Mesenchymal stem cell (in vitro differentiated cells and primary cell): Measurements from ENCODE around the gene NXT1.

Experiments
- DNase-seq: peaks from one replicate; pipeline ENCODE4 v3.0.0-alpha.2; 2013
- H2AFZ ChIP-seq: one replicate; pipeline ENCODE4 v1.6.1; 2013; ENCODE audit warnings: low read depth, mild to moderate bottlenecking, control low read depth, inconsistent platforms, low read length, moderate library complexity
- H2AK5ac ChIP-seq: 2 replicates; pipeline ENCODE4 v1.6.1; 2013; ENCODE audit warnings: low read length, moderate library complexity, mild to moderate bottlenecking, inconsistent platforms; ENCODE audit not compliant: severe bottlenecking
- H2BK120ac ChIP-seq: one replicate; pipeline ENCODE4 v1.6.1; 2013; ENCODE audit warnings: low read depth, mild to moderate bottlenecking, inconsistent platforms, low read length, moderate library complexity
- H2BK12ac ChIP-seq, 2 experiments: one replicate each; pipeline ENCODE4 v1.6.1; 2013; ENCODE audit warnings: inconsistent platforms in 2 of 2, low read length in 2 of 2, mild to moderate bottlenecking in 2 of 2, moderate library complexity in 2 of 2, control low read depth in 1 of 2
- H2BK15ac ChIP-seq: one replicate; pipeline ENCODE4 v1.6.1; 2013; ENCODE audit warnings: mild to moderate bottlenecking, low read depth, inconsistent platforms; ENCODE audit not compliant: poor library complexity, severe bottlenecking
- H2BK5ac ChIP-seq: 2 replicates; pipeline ENCODE4 v1.6.1; 2013; ENCODE audit warnings: low read depth, mild to moderate bottlenecking, low read length, control low read depth, inconsistent platforms; ENCODE audit not compliant: poor library complexity, severe bottlenecking
- H3K14ac ChIP-seq, 2 experiments: one replicate each; pipeline ENCODE4 v1.6.1; 2013; ENCODE audit warnings: inconsistent platforms in 2 of 2, low read length in 2 of 2, control low read depth in 1 of 2, mild to moderate bottlenecking in 1 of 2, moderate library complexity in 1 of 2
- H3K18ac ChIP-seq, 2 experiments: one replicate each; pipeline ENCODE4 v1.6.1; 2013; ENCODE audit warnings: inconsistent platforms in 2 of 2, low read length in 2 of 2, control low read depth in 1 of 2, low read depth in 1 of 2, mild to moderate bottlenecking in 1 of 2
- H3K23ac ChIP-seq, 2 experiments: one replicate each; pipeline ENCODE4 v1.6.1; 2013; ENCODE audit warnings: inconsistent platforms in 2 of 2, low read length in 2 of 2, mild to moderate bottlenecking in 2 of 2, moderate library complexity in 2 of 2, control low read depth in 1 of 2
- H3K27ac ChIP-seq: 2 replicates; pipeline ENCODE4 v1.5.1; 2013; ENCODE audit warnings: mild to moderate bottlenecking, moderate library complexity, low read length, control low read depth, inconsistent platforms; ENCODE audit not compliant: poor library complexity, severe bottlenecking
- H3K27me3 ChIP-seq, 2 experiments: 2 replicates each; pipeline versions ENCODE4 v1.6.1 to v1.7.0; 2013; ENCODE audit warnings: low read length in 2 of 2, mild to moderate bottlenecking in 2 of 2, moderate library complexity in 2 of 2, control low read depth in 1 of 2, inconsistent platforms in 1 of 2; ENCODE audit not compliant: control insufficient read depth in 1 of 2, insufficient read depth in 1 of 2
- H3K36me3 ChIP-seq, 2 experiments: 2 replicates each; pipeline versions ENCODE4 v1.6.1 to v1.7.0; 2013; ENCODE audit warnings: low read length in 2 of 2, control low read depth in 1 of 2, inconsistent platforms in 1 of 2, low read depth in 1 of 2, mild to moderate bottlenecking in 1 of 2; ENCODE audit not compliant: insufficient read depth in 2 of 2, control insufficient read depth in 1 of 2
- H3K4ac ChIP-seq, 2 experiments: one replicate each; pipeline ENCODE4 v1.6.1; 2013; ENCODE audit warnings: inconsistent platforms in 2 of 2, low read length in 2 of 2, mild to moderate bottlenecking in 2 of 2, moderate library complexity in 2 of 2, control low read depth in 1 of 2, low read depth in 1 of 2
- H3K4me1 ChIP-seq: 2 replicates; pipeline ENCODE4 v1.6.1; 2013; ENCODE audit warnings: low read depth, low read length, control low read depth; ENCODE audit not compliant: control insufficient read depth, insufficient read depth
- H3K4me2 ChIP-seq: 2 replicates; pipeline ENCODE4 v1.6.1; 2013; ENCODE audit warnings: low read length, mild to moderate bottlenecking, inconsistent platforms; ENCODE audit not compliant: poor library complexity, severe bottlenecking
- H3K4me3 ChIP-seq, 2 experiments: 2 replicates each; pipeline versions ENCODE4 v1.5.1 to v1.7.0; 2013; ENCODE audit warnings: low read length in 2 of 2, mild to moderate bottlenecking in 2 of 2, control low read depth in 1 of 2, low read depth in 1 of 2; ENCODE audit not compliant: insufficient read depth in 1 of 2
- H3K79me1 ChIP-seq: replicated peaks from 2 replicates; pipeline ENCODE4 v1.6.1; 2013; ENCODE audit warnings: mild to moderate bottlenecking, control low read depth, low read length, inconsistent platforms; ENCODE audit not compliant: poor library complexity, severe bottlenecking
- H3K9ac ChIP-seq: 2 replicates; pipeline ENCODE4 v1.7.0; 2013; ENCODE audit warnings: mild to moderate bottlenecking, low read length, moderate library complexity
- H3K9me3 ChIP-seq: 2 replicates; pipeline ENCODE4 v1.7.0; 2013; ENCODE audit warnings: mild to moderate bottlenecking, low read length; ENCODE audit not compliant: control insufficient read depth
- H4K8ac ChIP-seq: one replicate; pipeline ENCODE4 v1.6.1; 2013; ENCODE audit warnings: inconsistent platforms, mild to moderate bottlenecking, low read length, moderate library complexity
- H4K91ac ChIP-seq: one replicate; pipeline ENCODE4 v1.6.1; 2013; ENCODE audit warnings: mild to moderate bottlenecking, low read length, inconsistent platforms
- WGBS: methylation state at CpG from one replicate; pipeline ENCODE4 v1.1.7; 2013; ENCODE audit warnings: mixed read lengths; 5-methylcytosine and 5-hydroxymethylcytosine counted together

The NXT1 gene

GRCh38 chr20:23368316-23369071 lies 17.9 kb downstream of the NXT1 start:
- 92% methylated on average over 2 of the region's 2 CpGs for WGBS
- peaks cover 40 to 77% of the 10 kb centered on the region in 2 experiments for H3K36me3 ChIP-seq
- H3K14ac ChIP-seq = no peak overlapping the region
- peak overlapping the region; percentile 24 for H3K27ac ChIP-seq
- H2AFZ ChIP-seq = no peak overlapping the region
- H4K8ac ChIP-seq = no peak overlapping the region
- no peak overlapping the region for H4K91ac ChIP-seq
- no peak for DNase-seq
- no peak overlapping the region for H3K18ac ChIP-seq
- no peak overlapping the region for H2BK5ac ChIP-seq
- no peak overlapping the region for H3K4me2 ChIP-seq
- no peaks in the 10 kb centered on the region for H3K27me3 ChIP-seq
- H3K23ac ChIP-seq = no peak overlapping the region
- H3K4me1 ChIP-seq = peaks cover 14% of the 10 kb centered on the region
- no peak overlapping the region for H2BK15ac ChIP-seq
- H2BK12ac ChIP-seq = no peak overlapping the region
- H2BK120ac ChIP-seq = no peak overlapping the region
- H3K4me3 ChIP-seq = no peak overlapping the region
- no peak overlapping the region for H3K9ac ChIP-seq
- H3K4ac ChIP-seq = no peak overlapping the region
- no peaks in the 10 kb centered on the region for H3K9me3 ChIP-seq
- H2AK5ac ChIP-seq = no peak overlapping the region
- peaks cover 27% of the 10 kb centered on the region for H3K79me1 ChIP-seq

GRCh38 chr20:23369072-23369823 lies 18.7 kb downstream of the NXT1 start:
- Histone ChIP-seq H3K18ac (no peak overlapping the region), H3K4ac (no peak overlapping the region), H3K4me3 (no peak overlapping the region), H3K14ac (no peak overlapping the region), H3K27me3 (no peaks in the 10 kb centered on the region), H2AK5ac (no peak overlapping the region), H3K23ac (no peak overlapping the region), H3K4me1 (peaks cover 17% of the 10 kb centered on the region), H2BK12ac (no peak overlapping the region), H2BK120ac (no peak overlapping the region), H3K79me1 (peaks cover 31% of the 10 kb centered on the region), H3K9me3 (no peaks in the 10 kb centered on the region), H3K36me3 (peaks cover 44 to 83% of the 10 kb centered on the region in 2 experiments), H3K9ac (no peak overlapping the region), H2BK15ac (no peak overlapping the region), H3K4me2 (no peak overlapping the region), H2AFZ (no peak overlapping the region), H4K91ac (peak overlapping the region; percentile 43), H3K27ac (no peak overlapping the region), H2BK5ac (no peak overlapping the region), H4K8ac (no peak overlapping the region)
- DNase-seq = no peak
- WGBS = 94% methylated on average over 14 of the region's 14 CpGs

DNA sequence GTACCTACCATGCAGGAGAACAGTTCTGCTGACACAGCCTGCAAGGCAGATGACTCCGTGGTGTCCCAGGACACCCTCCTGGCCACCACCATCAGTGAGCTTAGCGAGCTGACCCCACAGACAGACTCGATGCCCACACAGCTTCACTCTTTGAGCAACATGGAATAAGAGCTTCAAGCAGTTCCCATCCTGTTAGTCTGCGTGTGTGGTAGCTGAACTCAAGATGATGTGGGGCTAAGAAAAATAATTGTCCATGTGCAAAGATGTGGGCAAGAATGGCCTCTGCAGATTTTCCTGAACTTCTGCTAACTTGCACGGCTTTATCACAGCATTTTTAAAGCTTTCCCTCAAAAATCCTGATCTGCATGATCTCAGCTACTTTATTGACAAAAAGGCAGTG lies 19.7 kb downstream of the NXT1 start:
- H3K18ac ChIP-seq = no peak overlapping the region
- no peak overlapping the region for H3K9ac ChIP-seq
- no peak overlapping the region for H2BK15ac ChIP-seq
- H2BK5ac ChIP-seq = no peak overlapping the region
- no peak overlapping the region for H3K27ac ChIP-seq
- peaks cover 2% of the 10 kb centered on the region for H3K9me3 ChIP-seq
- no peak overlapping the region for H3K23ac ChIP-seq
- H3K4me1 ChIP-seq = peaks cover 16% of the 10 kb centered on the region
- no peak overlapping the region for H2AFZ ChIP-seq
- H3K14ac ChIP-seq = no peak overlapping the region
- H3K79me1 ChIP-seq = peaks cover 23% of the 10 kb centered on the region
- H3K4ac ChIP-seq = no peak overlapping the region
- no peak overlapping the region for H3K4me2 ChIP-seq
- H4K91ac ChIP-seq = no peak overlapping the region
- H4K8ac ChIP-seq = no peak overlapping the region
- no peak for DNase-seq
- H2BK120ac ChIP-seq = no peak overlapping the region
- H3K4me3 ChIP-seq = no peak overlapping the region
- no peak overlapping the region for H2BK12ac ChIP-seq
- H3K36me3 ChIP-seq = peaks cover 33 to 83% of the 10 kb centered on the region in 2 experiments
- H2AK5ac ChIP-seq = no peak overlapping the region
- 100% methylated on average over 2 of the region's 5 CpGs for WGBS
- no peaks in the 10 kb centered on the region for H3K27me3 ChIP-seq

- H3K4ac ChIP-seq = no peak overlapping the region
- H3K9ac ChIP-seq = no peak overlapping the region
- no peak overlapping the region for H3K4me3 ChIP-seq
- H2AK5ac ChIP-seq = no peak overlapping the region
- peaks cover 32 to 83% of the 10 kb centered on the region in 2 experiments for H3K36me3 ChIP-seq
- H2BK12ac ChIP-seq = no peak overlapping the region
- no peak overlapping the region for H3K23ac ChIP-seq
- no peak overlapping the region for H3K14ac ChIP-seq
- H3K27ac ChIP-seq = no peak overlapping the region
- WGBS = 100% methylated on average over 2 of the region's 3 CpGs
- H3K27me3 ChIP-seq = no peaks in the 10 kb centered on the region
- H2AFZ ChIP-seq = no peak overlapping the region
- no peak overlapping the region for H4K8ac ChIP-seq
- H2BK15ac ChIP-seq = no peak overlapping the region
- peaks cover 3% of the 10 kb centered on the region for H3K9me3 ChIP-seq
- H4K91ac ChIP-seq = no peak overlapping the region
- no peak overlapping the region for H3K18ac ChIP-seq
- H2BK5ac ChIP-seq = no peak overlapping the region
- H3K79me1 ChIP-seq = peaks cover 22% of the 10 kb centered on the region
- no peak for DNase-seq
- H3K4me1 ChIP-seq = peaks cover 10% of the 10 kb centered on the region
- no peak overlapping the region for H3K4me2 ChIP-seq
- no peak overlapping the region for H2BK120ac ChIP-seq
These were observed 20.3 kb downstream of the NXT1 start for GRCh38 chr20:23370873-23371272.
